Ishikawa (cell line): Measurements from ENCODE around the gene HS6ST1.

Experiments used
- CEBPB ChIP-seq: IDR thresholded peaks from 2 replicates; pipeline ENCODE4 v1.6.1; 2012
- CREB1 ChIP-seq: IDR thresholded peaks from 2 replicates; pipeline ENCODE4 v1.6.1; 2012; ENCODE audit warnings: low read depth
- EGR1 ChIP-seq: IDR thresholded peaks from 2 replicates; pipeline ENCODE4 v1.6.1; 2012
- EP300 ChIP-seq: IDR thresholded peaks from 2 replicates; pipeline ENCODE4 v1.6.1; 2012; ENCODE audit warnings: borderline replicate concordance
- FOXM1 ChIP-seq: IDR thresholded peaks from 2 replicates; pipeline ENCODE4 v1.6.1; 2012; ENCODE audit warnings: low read depth, borderline replicate concordance
- MAX ChIP-seq: IDR thresholded peaks from 2 replicates; pipeline ENCODE4 v1.6.1; 2012
- NFIC ChIP-seq: IDR thresholded peaks from 2 replicates; pipeline ENCODE4 v1.6.1; 2012
- RAD21 ChIP-seq: IDR thresholded peaks from 2 replicates; pipeline ENCODE4 v1.6.1; 2012; ENCODE audit warnings: low read depth
- REST ChIP-seq: IDR thresholded peaks from 2 replicates; pipeline ENCODE4 v1.6.1; 2012; ENCODE audit warnings: low read depth, mild to moderate bottlenecking
- TAF1 ChIP-seq: IDR thresholded peaks from 2 replicates; pipeline ENCODE4 v1.6.1; 2012; ENCODE audit warnings: low read depth, mild to moderate bottlenecking
- TCF12 ChIP-seq: IDR thresholded peaks from 2 replicates; pipeline ENCODE4 v1.6.1; 2012; ENCODE audit warnings: low read depth
- TEAD4 ChIP-seq: IDR thresholded peaks from 2 replicates; pipeline ENCODE4 v1.6.1; 2012
- USF1 ChIP-seq: IDR thresholded peaks from 2 replicates; pipeline ENCODE4 v1.6.1; 2012
- YY1 ChIP-seq: IDR thresholded peaks from 2 replicates; pipeline ENCODE4 v1.6.1; 2012; ENCODE audit warnings: low read depth
- ZBTB7A ChIP-seq: IDR thresholded peaks from 2 replicates; pipeline ENCODE4 v1.6.1; 2012; ENCODE audit warnings: low read depth

The HS6ST1 gene

GRCh38 chr2:128316777-128317180, 1.9 kb downstream of the HS6ST1 start:
- no peak for TF ChIP-seq CEBPB
- no peak for TF ChIP-seq EP300
- TF ChIP-seq REST = no peak
- TF ChIP-seq ZBTB7A = no peak
- TF ChIP-seq TCF12 = no peak; the same call in 1 of the 2 replicates
- no peak for TF ChIP-seq EGR1
- TF ChIP-seq TAF1 = no peak
- TF ChIP-seq TEAD4 = no peak
- no peak for TF ChIP-seq MAX
- TF ChIP-seq CREB1 = no peak
- no peak for TF ChIP-seq USF1
- TF ChIP-seq RAD21 = no peak
- TF ChIP-seq NFIC = no peak
- no peak for TF ChIP-seq FOXM1
- no peak for TF ChIP-seq YY1

- TF ChIP-seq ZBTB7A = peak; percentile 73; the same call in 1 of the 2 replicates
- TF ChIP-seq EP300 = no peak
These were observed 2.6 kb downstream of the HS6ST1 start for GRCh38 chr2:128315829-128316776.

- TF ChIP-seq FOXM1 = no peak
- no peak for TF ChIP-seq CEBPB
These were observed 3.4 kb downstream of the HS6ST1 start for GRCh38 chr2:128315122-128315828.

GRCh38 chr2:128314348-128315121, 4.1 kb downstream of the HS6ST1 start:
- TF ChIP-seq YY1 (no peak), FOXM1 (no peak), USF1 (no peak), TEAD4 (no peak), TAF1 (no peak), TCF12 (no peak), MAX (no peak), EP300 (no peak), CREB1 (no peak), RAD21 (no peak)

GRCh38 chr2:128313931-128314347, 4.7 kb downstream of the HS6ST1 start:
- no peak for TF ChIP-seq CREB1
- TF ChIP-seq FOXM1 = no peak
- TF ChIP-seq CEBPB = no peak
- TF ChIP-seq TCF12 = no peak
- no peak for TF ChIP-seq TAF1
- no peak for TF ChIP-seq EGR1
- no peak for TF ChIP-seq TEAD4
- TF ChIP-seq EP300 = no peak
- TF ChIP-seq NFIC = no peak
- no peak for TF ChIP-seq YY1
- no peak for TF ChIP-seq ZBTB7A
- no peak for TF ChIP-seq MAX
- TF ChIP-seq RAD21 = no peak
- TF ChIP-seq REST = no peak
- TF ChIP-seq USF1 = no peak
